VCaP (cell line): ENCODE measurements around the gene C20orf173.
A peak's percentile ranks its signal among the peaks of the same experiment; 100 is the strongest.

Source experiments
- H3K27ac ChIP-seq: fragments of 450-650 bp; 2 replicates; pipeline ENCODE4 v1.5.1; 2017
- TF ChIP-seq, protein P1 (sequence below): fragments of 450-650 bp; conservative IDR thresholded peaks from 2 replicates; pipeline ENCODE4 v1.5.1; 2017; ENCODE audit warnings: mild to moderate bottlenecking, moderate library complexity

C20orf173 gene

GRCh38 chr20:35564905-35565304 is 35.5 kb upstream of the C20orf173 start:
- no peak overlapping the region for H3K27ac ChIP-seq
- TF ChIP-seq, protein P1, sequence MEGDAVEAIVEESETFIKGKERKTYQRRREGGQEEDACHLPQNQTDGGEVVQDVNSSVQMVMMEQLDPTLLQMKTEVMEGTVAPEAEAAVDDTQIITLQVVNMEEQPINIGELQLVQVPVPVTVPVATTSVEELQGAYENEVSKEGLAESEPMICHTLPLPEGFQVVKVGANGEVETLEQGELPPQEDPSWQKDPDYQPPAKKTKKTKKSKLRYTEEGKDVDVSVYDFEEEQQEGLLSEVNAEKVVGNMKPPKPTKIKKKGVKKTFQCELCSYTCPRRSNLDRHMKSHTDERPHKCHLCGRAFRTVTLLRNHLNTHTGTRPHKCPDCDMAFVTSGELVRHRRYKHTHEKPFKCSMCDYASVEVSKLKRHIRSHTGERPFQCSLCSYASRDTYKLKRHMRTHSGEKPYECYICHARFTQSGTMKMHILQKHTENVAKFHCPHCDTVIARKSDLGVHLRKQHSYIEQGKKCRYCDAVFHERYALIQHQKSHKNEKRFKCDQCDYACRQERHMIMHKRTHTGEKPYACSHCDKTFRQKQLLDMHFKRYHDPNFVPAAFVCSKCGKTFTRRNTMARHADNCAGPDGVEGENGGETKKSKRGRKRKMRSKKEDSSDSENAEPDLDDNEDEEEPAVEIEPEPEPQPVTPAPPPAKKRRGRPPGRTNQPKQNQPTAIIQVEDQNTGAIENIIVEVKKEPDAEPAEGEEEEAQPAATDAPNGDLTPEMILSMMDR, result no peak

DNA sequence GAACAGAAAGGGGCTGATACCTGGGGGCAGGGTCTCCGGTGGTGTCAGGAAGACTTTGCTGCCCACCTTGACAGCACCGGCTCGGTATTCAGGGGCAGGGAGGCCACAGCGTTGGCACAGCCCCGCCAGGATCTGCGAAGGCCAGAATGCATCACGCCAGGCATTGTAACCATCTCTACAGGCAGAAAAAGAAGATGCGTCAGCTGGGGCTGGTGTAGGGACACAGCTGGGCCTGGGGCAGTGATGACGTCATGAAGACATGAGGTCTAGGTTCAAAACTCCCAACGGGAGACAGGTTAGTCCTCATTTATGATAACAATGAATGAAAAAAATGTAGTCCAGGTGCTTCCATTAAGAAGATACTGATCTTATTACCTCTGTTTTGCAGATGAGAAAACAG is 34.4 kb upstream of the C20orf173 start:
- H3K27ac ChIP-seq, result no peak overlapping the region
- TF ChIP-seq, protein P1, result no peak

DNA sequence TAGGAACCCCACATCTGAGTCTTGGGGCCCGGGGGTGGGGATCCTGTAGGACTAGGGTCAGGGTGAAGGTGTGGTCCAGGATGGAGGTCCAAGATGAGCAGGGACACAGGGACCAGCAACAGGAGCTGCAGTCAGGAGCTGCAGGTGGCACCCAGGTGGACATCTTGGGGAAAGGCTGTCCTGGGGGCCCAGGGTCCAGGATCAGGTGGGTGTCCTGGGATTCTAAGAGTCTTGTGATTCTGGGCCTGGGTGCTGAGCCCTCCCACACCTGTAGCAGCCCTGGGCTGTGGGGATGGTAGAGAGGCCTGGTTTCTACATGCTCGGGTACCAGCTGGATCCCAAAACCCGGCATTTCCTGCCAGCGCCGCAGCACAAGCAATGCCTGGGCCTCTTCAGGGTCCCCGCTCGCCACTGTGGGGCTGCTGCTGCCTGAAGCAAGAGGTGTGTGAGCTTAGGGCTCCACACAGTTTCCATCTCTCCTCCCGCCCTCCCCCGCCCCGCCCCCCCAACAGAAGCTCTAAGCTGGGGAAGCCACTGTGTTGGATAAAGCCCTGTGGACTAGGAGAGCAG is 33.2 kb upstream of the C20orf173 start:
- no peak overlapping the region for H3K27ac ChIP-seq
- TF ChIP-seq, protein P1, result no peak

GRCh38 chr20:35561671-35562070 is 32.2 kb upstream of the C20orf173 start:
- no peak overlapping the region for H3K27ac ChIP-seq
- TF ChIP-seq, protein P1, result peak; percentile 29

DNA sequence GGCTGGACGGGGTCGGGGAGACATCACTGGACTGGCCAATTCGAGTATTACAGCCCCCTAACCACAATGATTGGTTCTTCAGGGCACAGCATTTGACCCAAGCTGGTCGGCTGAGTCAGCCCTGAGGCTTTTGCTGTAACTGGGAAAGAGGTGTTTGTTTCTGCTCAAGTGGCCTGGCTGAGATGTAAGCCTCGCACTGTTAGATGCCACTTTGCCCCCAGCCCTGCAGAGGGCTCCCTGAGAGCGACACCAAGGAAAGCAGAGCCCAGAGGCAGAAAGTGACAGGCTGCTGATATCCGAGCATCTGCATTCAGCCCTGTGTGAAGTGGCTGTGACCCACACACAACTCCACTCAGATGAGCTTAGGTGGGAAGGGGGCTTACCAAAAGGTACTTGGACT is 31.8 kb upstream of the C20orf173 start:
- TF ChIP-seq, protein P1, result peak; percentile 69
- H3K27ac ChIP-seq, result 0 out of 2 replicates have a peak overlapping the region, but pooled peaks have one; percentile 8

DNA sequence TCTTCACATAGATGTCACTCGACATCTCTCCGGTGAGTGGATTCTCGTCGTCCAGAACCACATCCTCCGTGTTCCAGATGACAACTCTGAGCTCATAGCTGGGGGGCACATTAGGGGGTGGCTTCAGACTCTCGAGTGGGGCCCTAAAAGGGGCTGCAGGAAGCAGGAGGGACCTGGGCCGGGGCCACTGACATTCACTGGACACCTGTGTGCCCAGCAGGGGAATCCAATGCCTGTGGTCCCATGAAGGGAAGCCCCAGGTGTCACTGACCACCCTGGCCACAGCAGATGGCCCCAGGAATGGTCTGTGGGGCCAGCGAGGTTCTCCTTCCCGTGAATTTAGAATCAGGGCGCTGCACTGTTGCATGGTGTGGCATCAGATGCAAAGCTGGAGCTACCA is 31.1 kb upstream of the C20orf173 start:
- TF ChIP-seq, protein P1, result no peak
- H3K27ac ChIP-seq, result 0 out of 2 replicates have a peak overlapping the region, but pooled peaks have one; percentile 8

DNA sequence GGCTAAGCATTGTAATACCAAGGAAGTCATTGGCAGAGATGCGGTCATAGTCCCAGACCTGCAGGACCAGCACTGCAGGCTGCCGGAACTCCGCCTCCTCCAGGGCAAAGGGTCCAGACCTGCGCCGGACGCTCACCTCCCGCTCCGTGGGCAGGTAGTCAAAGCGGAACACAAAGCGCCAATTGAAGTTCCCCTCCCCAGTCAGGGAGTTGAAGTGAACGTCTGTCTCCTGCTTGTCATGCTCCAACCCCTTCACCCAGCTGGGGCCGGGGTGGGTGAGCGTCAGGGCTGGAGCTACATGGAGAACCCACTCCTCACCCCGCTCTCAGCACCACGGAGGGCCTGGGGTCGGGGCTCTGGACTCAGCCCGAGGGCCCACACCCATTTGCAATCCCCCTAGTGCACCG is 30.7 kb upstream of the C20orf173 start:
- TF ChIP-seq, protein P1, result no peak
- peak overlapping the region; percentile 21; the same call in 1 of the 2 replicates for H3K27ac ChIP-seq
